SK-N-MC (cell line): ENCODE results near the gene PKMYT1.

Experiments used
- EZH2 ChIP-seq: fragments of 200-600 bp; sonication (generic); IDR thresholded peaks from one replicate; pipeline ENCODE4 v1.6.1; 2017; ENCODE audit warnings: antibody characterized with exemption
- POLR2AphosphoS5 ChIP-seq: IDR thresholded peaks from 2 replicates; pipeline ENCODE4 v1.6.1; 2012; ENCODE audit warnings: mild to moderate bottlenecking, low read depth, low read length, borderline replicate concordance

GRCh38 chr16:2968738-2969544, 11.3 kb downstream of the PKMYT1 start, which contains the start of gene PAQR4:
- no peak for TF ChIP-seq EZH2
- no peak; the same call in 1 of the 2 replicates for TF ChIP-seq POLR2AphosphoS5
